Upper lobe of left lung (tissue), 6 donors: ENCODE results near the gene SPTBN1. TPM values are rescaled to one million over a fixed set of nuclear protein-coding genes. Genes with fewer than 3 reads are reported as not detected.

Experiments used
- ATAC-seq, 2 donors: fragments of 200-7000 bp; cut with Tn5 transposase; one replicate each; pipeline ENCODE4 v1.9.1; 2022; ENCODE audit warnings: mild to moderate bottlenecking in 2 of 2, moderate library complexity in 2 of 2; ENCODE audit not compliant: low FRiP score in 2 of 2
- DNase-seq, 2 donors: peaks; one replicate each; pipeline ENCODE4 v3.0.0-alpha.2; 2019 to 2020
- H3K27ac ChIP-seq, 4 donors: fragments of 200-600 bp; sonication (generic); one replicate each; pipeline ENCODE4 v1.5.1; 2016 to 2019
- H3K27me3 ChIP-seq, 4 donors: fragments of 200-600 bp; sonication (generic); one replicate each; pipeline ENCODE4 v1.5.1; 2017 to 2019
- H3K36me3 ChIP-seq, 4 donors: fragments of 200-600 bp; sonication (generic); one replicate each; pipeline ENCODE4 v1.5.1; 2016 to 2019
- H3K4me1 ChIP-seq, 4 donors: fragments of 200-600 bp; sonication (generic); one replicate each; pipeline ENCODE4 v1.5.1; 2018 to 2019
- H3K4me3 ChIP-seq, 4 donors: fragments of 200-600 bp; sonication (generic); one replicate each; pipeline ENCODE4 v1.5.1; 2017 to 2019; ENCODE audit warnings: mild to moderate bottlenecking in 2 of 4, moderate library complexity in 1 of 4
- H3K9me3 ChIP-seq, 4 donors: fragments of 200-600 bp; sonication (generic); one replicate each; pipeline ENCODE4 v1.5.1; 2018 to 2019
- CTCF ChIP-seq, 6 experiments: fragments of 450-650 bp in 4 of 6; fragments of 200-600 bp in 2 of 6; sonication (generic) in 2 of 6; IDR thresholded peaks; one replicate each; pipeline ENCODE4 v1.5.1; 2016 to 2019; ENCODE audit warnings: antibody characterized with exemption in 6 of 6
- EP300 ChIP-seq, 4 donors: sonication (generic); formaldehyde crosslinking; IDR thresholded peaks; one replicate each; pipeline ENCODE4 v1.5.1; 2017; ENCODE audit warnings: antibody characterized with exemption in 4 of 4, control low read depth in 2 of 4
- POLR2A ChIP-seq, 4 donors: fragments of 450-650 bp; IDR thresholded peaks; one replicate each; pipeline ENCODE4 v1.5.1; 2016 to 2017; ENCODE audit warnings: antibody characterized with exemption in 4 of 4, mild to moderate bottlenecking in 2 of 4
- POLR2AphosphoS5 ChIP-seq, 2 donors: sonication (generic); formaldehyde crosslinking; IDR thresholded peaks; one replicate each; pipeline ENCODE4 v1.5.1; 2017; ENCODE audit warnings: antibody characterized with exemption in 2 of 2
- WGBS, 2 donors: methylation state at CpG; one replicate each; pipeline ENCODE4 v1.1.5; 2017 to 2018; 5-methylcytosine and 5-hydroxymethylcytosine counted together
- total RNA-seq, 6 donors: library from RNA; depleted of rRNA in 4 of 6; stranded (reverse); fragments of >200 nt in 4 of 6; gene quantifications; one replicate each; pipeline versions ENCODE4 v1.1.0 to v1.2.1, GENCODE V29; 2016 to 2021
- donor health status: DM: no; HTN: no; CAD: no; lungs with moderate emphysema.
- donor health status: DM: no; HTN: yes; CAD: no; lungs with severe emphysema.

Gene SPTBN1
- total RNA-seq, 6 donors from 2014 or later = 449 to 911 (median 654) TPM

GRCh38 chr2:54539683-54540082 is 83.6 kb downstream of the SPTBN1 start:
- DNase-seq = no peak

GRCh38 chr2:54540194-54540593 is 84.1 kb downstream of the SPTBN1 start:
- peak overlapping the region in 1 of 4 donors; percentile 14 for H3K27ac ChIP-seq
- 29 to 56% methylated on average over 1 of the region's 1 CpG for WGBS, 2 donors
- no peak overlapping the region for H3K4me3 ChIP-seq
- ATAC-seq = no peak
- DNase-seq = no peak
- H3K4me1 ChIP-seq = peaks cover 8 to 31% (median 22%) of the 10 kb centered on the region in 4 donors
- H3K27me3 ChIP-seq = no peaks in the 10 kb centered on the region
- TF ChIP-seq POLR2A (IDR thresholded peaks at IDR 0.05) (no peak), EP300 (IDR thresholded peaks at IDR 0.05) (no peak), POLR2AphosphoS5 (IDR thresholded peaks at IDR 0.05) (no peak), CTCF (IDR thresholded peaks at IDR 0.05) (no peak)
- peaks cover 0 to 8% (median 0%) of the 10 kb centered on the region in 4 donors for H3K36me3 ChIP-seq
- no peaks in the 10 kb centered on the region for H3K9me3 ChIP-seq

More at GRCh38 chr2:54539683-54540082, 83.6 kb downstream of the SPTBN1 start:
- 74 to 78% methylated on average over 6 of the region's 6 CpGs for WGBS, 2 donors
- TF ChIP-seq POLR2A (IDR thresholded peaks at IDR 0.05) = no peak
- TF ChIP-seq POLR2AphosphoS5 (IDR thresholded peaks at IDR 0.05) = no peak
- no peak for TF ChIP-seq EP300 (IDR thresholded peaks at IDR 0.05)
- no peak for TF ChIP-seq CTCF (IDR thresholded peaks at IDR 0.05)
- peak overlapping the region in 1 of 4 donors; percentile 14 for H3K27ac ChIP-seq
- H3K4me3 ChIP-seq = no peak overlapping the region
- H3K36me3 ChIP-seq = peaks cover 0 to 11% (median under 1%) of the 10 kb centered on the region in 4 donors
- H3K4me1 ChIP-seq = peaks cover 12 to 31% (median 22%) of the 10 kb centered on the region in 4 donors
- no peaks in the 10 kb centered on the region for H3K27me3 ChIP-seq
- ATAC-seq = no peak
- no peaks in the 10 kb centered on the region for H3K9me3 ChIP-seq

- DNase-seq (no peak), ATAC-seq (no peak)
- Histone ChIP-seq H3K4me1 (peaks cover 23 to 38% (median 27%) of the 10 kb centered on the region in 4 donors), H3K27me3 (no peaks in the 10 kb centered on the region), H3K9me3 (no peaks in the 10 kb centered on the region), H3K36me3 (no peaks in the 10 kb centered on the region), H3K4me3 (no peak overlapping the region), H3K27ac (peak overlapping the region in 3 of 4 donors; percentile 0 to 51 (median 20))
- WGBS, 2 donors = 58 to 72% methylated on average over 4 of the region's 4 CpGs
- TF ChIP-seq EP300 (IDR thresholded peaks at IDR 0.05) (no peak), POLR2A (IDR thresholded peaks at IDR 0.05) (no peak), CTCF (IDR thresholded peaks at IDR 0.05) (no peak), POLR2AphosphoS5 (IDR thresholded peaks at IDR 0.05) (no peak)
These were observed 85.9 kb downstream of the SPTBN1 start for GRCh38 chr2:54541995-54542394.

GRCh38 chr2:54543733-54544396 is 87.7 kb downstream of the SPTBN1 start:
- no peaks in the 10 kb centered on the region for H3K27me3 ChIP-seq
- H3K9me3 ChIP-seq = no peaks in the 10 kb centered on the region
- H3K36me3 ChIP-seq = no peaks in the 10 kb centered on the region
- WGBS, 2 donors = 67 to 69% methylated on average over 3 of the region's 3 CpGs
- H3K4me1 ChIP-seq = peaks cover 25 to 43% (median 31%) of the 10 kb centered on the region in 4 donors
- no peak overlapping the region for H3K4me3 ChIP-seq
- DNase-seq = no peak
- TF ChIP-seq POLR2AphosphoS5 (IDR thresholded peaks at IDR 0.05) (no peak), EP300 (IDR thresholded peaks at IDR 0.05) (no peak), POLR2A (IDR thresholded peaks at IDR 0.05) (no peak), CTCF (IDR thresholded peaks at IDR 0.05) (no peak)
- no peak for ATAC-seq
- H3K27ac ChIP-seq = peak overlapping the region in 2 of 4 donors; percentile 10 to 28
